ENCODE measurements around the gene GLS.

GRCh38 chr2:191009541-191010374 lies 129.1 kb downstream of the GLS start:
- TF ChIP-seq POLR2A (IDR thresholded peaks at IDR 0.05; ENCODE audit: low read depth, low read length) = no peak
- no peak for TF ChIP-seq POLR2AphosphoS5 (IDR thresholded peaks at IDR 0.05; ENCODE audit: insufficient read depth, low read depth, low read length)
- no peak for TF ChIP-seq CTCF (IDR thresholded peaks at IDR 0.05; ENCODE audit: extremely low read depth in 1 of 2, insufficient read depth in 1 of 2, low read depth in 1 of 2, low read length in 2 of 2)
- no peak for TF ChIP-seq EZH2 (IDR thresholded peaks at IDR 0.05; ENCODE audit: borderline replicate concordance, low read depth, low read length, severe bottlenecking)
- no peak for TF ChIP-seq MYC (IDR thresholded peaks at IDR 0.05; ENCODE audit: low read depth, low read length)
- no peak for TF ChIP-seq GATA2 (IDR thresholded peaks at IDR 0.05; ENCODE audit: insufficient read depth, insufficient read length, low read depth, low read length)

Measured in endothelial cell of umbilical vein (primary cell).